K562 (cell line): ENCODE measurements around the gene GUCA2B.

ENCODE experiments used
- CHD1 ChIP-seq: fragments of 200-600 bp; sonication (generic); IDR thresholded peaks from one replicate; pipeline ENCODE4 v1.6.1; 2012; ENCODE audit warnings: mild to moderate bottlenecking, moderate library complexity, low read length, inconsistent platforms
- CTCF ChIP-seq, 3 experiments: IDR thresholded peaks in 2 of 3; conservative IDR thresholded peaks in 1 of 3; 2 replicates each; pipeline ENCODE4 v1.5.1; 2011 to 2012; ENCODE audit warnings: low read length in 3 of 3, mild to moderate bottlenecking in 3 of 3, control low read depth in 2 of 3, improper control_type of control experiment in 1 of 3, inconsistent platforms in 1 of 3, low read depth in 1 of 3, mixed read lengths in 1 of 3, moderate library complexity in 1 of 3; ENCODE audit not compliant: insufficient read depth in 2 of 3
- E2F4 ChIP-seq: sonication (generic); formaldehyde crosslinking; IDR thresholded peaks from 2 replicates; pipeline ENCODE4 v1.8.0; 2022; ENCODE audit warnings: mild to moderate bottlenecking, low read depth, missing genetic modification reagents
- EP300 ChIP-seq: IDR thresholded peaks from 2 replicates; pipeline ENCODE4 v1.6.1; 2012; ENCODE audit warnings: low read length, improper control_type of control experiment
- EZH2 ChIP-seq: IDR thresholded peaks from 2 replicates; pipeline ENCODE4 v1.6.1; 2012; ENCODE audit warnings: low read depth, mild to moderate bottlenecking, inconsistent platforms, low read length, borderline replicate concordance
- FOXJ3 ChIP-seq: sonication (generic); formaldehyde crosslinking; IDR thresholded peaks from 2 replicates; pipeline ENCODE4 v1.4.0; 2020; ENCODE audit warnings: mild to moderate bottlenecking, missing genetic modification reagents
- GATAD2A ChIP-seq: fragments of 450-650 bp; IDR thresholded peaks from 2 replicates; pipeline ENCODE4 v1.6.1; 2017
- MAFK ChIP-seq: IDR thresholded peaks from 2 replicates; pipeline ENCODE4 v1.6.1; 2011; ENCODE audit warnings: low read length, improper control_type of control experiment
- NFRKB ChIP-seq: fragments of 450-650 bp; IDR thresholded peaks from 2 replicates; pipeline ENCODE4 v1.6.1; 2016; ENCODE audit warnings: low read depth
- POLR2A ChIP-seq: fragments of 450-650 bp; conservative IDR thresholded peaks from 2 replicates; pipeline ENCODE4 v1.6.1; 2016
- ZNF274 ChIP-seq: IDR thresholded peaks from 2 replicates; pipeline ENCODE4 v1.6.1; 2011; ENCODE audit warnings: low read depth, mild to moderate bottlenecking, low read length, moderate library complexity, borderline replicate concordance
- TF ChIP-seq, protein P1 (sequence below): fragments of 250-450 bp; sonication (Bioruptor Pico); IDR thresholded peaks from 2 replicates; pipeline ENCODE4 v1.4.0; 2020; ENCODE audit warnings: borderline replicate concordance
- TF ChIP-seq, protein P2 (sequence below), 2 experiments: fragments of 200-800 bp in 1 of 2; sonication (Bioruptor generic) in 1 of 2; sonication (generic) in 1 of 2; formaldehyde crosslinking in 1 of 2; IDR thresholded peaks in 1 of 2; conservative IDR thresholded peaks in 1 of 2; 2 replicates each; pipeline versions ENCODE4 v1.5.0 to v1.6.1; 2016 to 2020; ENCODE audit warnings: missing compliant biosample characterization in 1 of 2, missing genetic modification characterization in 1 of 2, missing genetic modification reagents in 1 of 2
- TF ChIP-seq, protein P3 (sequence below): sonication (generic); formaldehyde crosslinking; IDR thresholded peaks from 2 replicates; pipeline ENCODE4 v1.8.1; 2023; ENCODE audit warnings: missing genetic modification reagents, mild to moderate bottlenecking, borderline replicate concordance

DNA sequence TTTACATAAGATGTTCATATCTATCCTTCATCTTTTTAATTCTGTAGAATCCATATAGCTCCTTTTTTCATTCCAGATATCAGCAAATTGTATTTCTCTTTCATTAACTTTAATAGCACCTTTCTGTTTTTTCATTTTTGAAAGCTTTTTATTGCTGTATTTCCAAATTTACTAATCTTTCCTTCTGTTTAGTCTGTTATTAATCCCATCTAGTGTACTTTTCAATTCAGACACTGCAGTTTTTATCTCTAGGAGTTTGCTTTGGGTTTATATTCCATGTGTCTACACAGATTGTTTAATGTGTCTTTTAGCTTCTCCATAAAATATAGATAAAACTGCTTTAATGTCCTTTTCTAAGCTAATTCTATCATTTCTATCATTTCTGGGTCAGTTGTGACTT, 48.8 kb downstream of the GUCA2B start:
- TF ChIP-seq, protein P1, sequence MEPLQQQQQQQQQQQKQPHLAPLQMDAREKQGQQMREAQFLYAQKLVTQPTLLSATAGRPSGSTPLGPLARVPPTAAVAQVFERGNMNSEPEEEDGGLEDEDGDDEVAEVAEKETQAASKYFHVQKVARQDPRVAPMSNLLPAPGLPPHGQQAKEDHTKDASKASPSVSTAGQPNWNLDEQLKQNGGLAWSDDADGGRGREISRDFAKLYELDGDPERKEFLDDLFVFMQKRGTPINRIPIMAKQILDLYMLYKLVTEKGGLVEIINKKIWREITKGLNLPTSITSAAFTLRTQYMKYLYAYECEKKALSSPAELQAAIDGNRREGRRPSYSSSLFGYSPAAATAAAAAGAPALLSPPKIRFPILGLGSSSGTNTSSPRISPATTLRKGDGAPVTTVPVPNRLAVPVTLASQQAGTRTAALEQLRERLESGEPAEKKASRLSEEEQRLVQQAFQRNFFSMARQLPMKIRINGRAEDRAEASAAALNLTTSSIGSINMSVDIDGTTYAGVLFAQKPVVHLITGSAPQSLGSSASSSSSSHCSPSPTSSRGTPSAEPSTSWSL (CRISPR knock-in tag), result no peak
- TF ChIP-seq, protein P2, sequence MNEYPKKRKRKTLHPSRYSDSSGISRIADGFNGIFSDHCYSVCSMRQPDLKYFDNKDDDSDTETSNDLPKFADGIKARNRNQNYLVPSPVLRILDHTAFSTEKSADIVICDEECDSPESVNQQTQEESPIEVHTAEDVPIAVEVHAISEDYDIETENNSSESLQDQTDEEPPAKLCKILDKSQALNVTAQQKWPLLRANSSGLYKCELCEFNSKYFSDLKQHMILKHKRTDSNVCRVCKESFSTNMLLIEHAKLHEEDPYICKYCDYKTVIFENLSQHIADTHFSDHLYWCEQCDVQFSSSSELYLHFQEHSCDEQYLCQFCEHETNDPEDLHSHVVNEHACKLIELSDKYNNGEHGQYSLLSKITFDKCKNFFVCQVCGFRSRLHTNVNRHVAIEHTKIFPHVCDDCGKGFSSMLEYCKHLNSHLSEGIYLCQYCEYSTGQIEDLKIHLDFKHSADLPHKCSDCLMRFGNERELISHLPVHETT (CRISPR knock-in tag; conservative IDR thresholded peaks at IDR 0.05 in 1 of 2, IDR thresholded peaks at IDR 0.05 in 1 of 2), result no peak
- TF ChIP-seq EZH2 (no peak), CTCF (IDR thresholded peaks at IDR 0.05 in 2 of 3, conservative IDR thresholded peaks at IDR 0.05 in 1 of 3; ENCODE audit: insufficient read depth in 2 of 3, low read depth in 1 of 3, low read length in 3 of 3) (no peak), ZNF274 (no peak), NFRKB (no peak), FOXJ3 (CRISPR knock-in tag) (no peak), MAFK (no peak), E2F4 (no peak), GATAD2A (no peak), EP300 (no peak), POLR2A (no peak), CHD1 (no peak)
- TF ChIP-seq, protein P3, sequence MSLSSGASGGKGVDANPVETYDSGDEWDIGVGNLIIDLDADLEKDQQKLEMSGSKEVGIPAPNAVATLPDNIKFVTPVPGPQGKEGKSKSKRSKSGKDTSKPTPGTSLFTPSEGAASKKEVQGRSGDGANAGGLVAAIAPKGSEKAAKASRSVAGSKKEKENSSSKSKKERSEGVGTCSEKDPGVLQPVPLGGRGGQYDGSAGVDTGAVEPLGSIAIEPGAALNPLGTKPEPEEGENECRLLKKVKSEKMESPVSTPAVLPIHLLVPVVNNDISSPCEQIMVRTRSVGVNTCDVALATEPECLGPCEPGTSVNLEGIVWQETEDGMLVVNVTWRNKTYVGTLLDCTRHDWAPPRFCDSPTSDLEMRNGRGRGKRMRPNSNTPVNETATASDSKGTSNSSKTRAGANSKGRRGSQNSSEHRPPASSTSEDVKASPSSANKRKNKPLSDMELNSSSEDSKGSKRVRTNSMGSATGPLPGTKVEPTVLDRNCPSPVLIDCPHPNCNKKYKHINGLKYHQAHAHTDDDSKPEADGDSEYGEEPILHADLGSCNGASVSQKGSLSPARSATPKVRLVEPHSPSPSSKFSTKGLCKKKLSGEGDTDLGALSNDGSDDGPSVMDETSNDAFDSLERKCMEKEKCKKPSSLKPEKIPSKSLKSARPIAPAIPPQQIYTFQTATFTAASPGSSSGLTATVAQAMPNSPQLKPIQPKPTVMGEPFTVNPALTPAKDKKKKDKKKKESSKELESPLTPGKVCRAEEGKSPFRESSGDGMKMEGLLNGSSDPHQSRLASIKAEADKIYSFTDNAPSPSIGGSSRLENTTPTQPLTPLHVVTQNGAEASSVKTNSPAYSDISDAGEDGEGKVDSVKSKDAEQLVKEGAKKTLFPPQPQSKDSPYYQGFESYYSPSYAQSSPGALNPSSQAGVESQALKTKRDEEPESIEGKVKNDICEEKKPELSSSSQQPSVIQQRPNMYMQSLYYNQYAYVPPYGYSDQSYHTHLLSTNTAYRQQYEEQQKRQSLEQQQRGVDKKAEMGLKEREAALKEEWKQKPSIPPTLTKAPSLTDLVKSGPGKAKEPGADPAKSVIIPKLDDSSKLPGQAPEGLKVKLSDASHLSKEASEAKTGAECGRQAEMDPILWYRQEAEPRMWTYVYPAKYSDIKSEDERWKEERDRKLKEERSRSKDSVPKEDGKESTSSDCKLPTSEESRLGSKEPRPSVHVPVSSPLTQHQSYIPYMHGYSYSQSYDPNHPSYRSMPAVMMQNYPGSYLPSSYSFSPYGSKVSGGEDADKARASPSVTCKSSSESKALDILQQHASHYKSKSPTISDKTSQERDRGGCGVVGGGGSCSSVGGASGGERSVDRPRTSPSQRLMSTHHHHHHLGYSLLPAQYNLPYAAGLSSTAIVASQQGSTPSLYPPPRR (CRISPR knock-in tag), result no peak
